Measurements from ENCODE around the gene NUDT14. TPM values are rescaled to one million over a fixed set of nuclear protein-coding genes. Genes with fewer than 3 reads are reported as not detected.
A peak's percentile ranks its signal among the peaks of the same experiment; 100 is the strongest.

NUDT14 gene
- total RNA-seq, 2 donors from 2014 or later, result 43.4 to 59.5 TPM

DNA sequence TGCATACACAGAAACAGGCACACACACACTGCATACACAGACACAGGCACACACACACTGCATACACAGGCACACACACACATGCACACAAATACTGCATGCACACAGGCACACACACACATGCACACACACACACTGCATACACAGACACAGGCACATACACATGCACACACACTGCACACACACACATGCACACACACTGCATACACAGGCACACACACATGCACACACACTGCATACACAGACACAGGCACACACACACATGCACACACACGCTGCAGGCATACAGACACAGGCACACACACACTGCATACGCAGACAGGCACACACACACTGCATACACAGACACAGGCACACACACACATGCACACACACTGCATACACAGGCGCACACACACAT is 34.5 kb upstream of the NUDT14 start:
- no peaks in the 10 kb centered on the region for H3K27me3 Mint-ChIP-seq (ENCODE audit: insufficient read depth)

DNA sequence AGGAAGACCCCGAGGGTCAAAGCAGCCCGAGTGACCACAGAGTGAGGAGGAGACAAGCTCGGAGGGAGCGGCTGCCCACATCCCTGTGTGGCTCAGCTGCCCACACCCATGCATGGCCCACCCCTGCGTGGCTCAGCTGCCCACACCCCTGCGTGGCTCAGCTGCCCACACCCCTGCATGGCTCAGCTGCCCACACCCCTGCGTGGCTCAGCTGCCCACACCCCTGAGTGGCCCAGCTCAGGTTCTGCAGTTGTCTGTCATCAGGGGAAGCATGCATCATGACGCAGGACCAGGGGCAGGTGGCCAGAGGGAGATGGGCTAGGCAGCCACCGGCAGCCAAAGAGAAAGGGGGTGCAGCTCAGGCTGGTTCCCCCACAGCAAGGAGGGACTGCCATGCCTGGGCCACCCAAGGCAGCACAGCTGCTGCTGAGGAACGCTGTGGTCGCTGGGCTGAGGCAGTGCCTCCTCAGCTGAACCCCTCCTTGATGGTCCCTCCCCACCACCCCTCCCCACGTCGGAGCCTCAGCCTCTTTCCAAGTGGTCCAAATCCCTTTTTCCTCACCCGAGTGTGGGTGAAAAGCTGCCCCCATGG is 33.3 kb upstream of the NUDT14 start:
- Histone ChIP-seq H3K27ac (ENCODE audit: low read depth, low read length) (peak overlapping the region; percentile 16), H3K4me3 (ENCODE audit: low read length) (no peak overlapping the region), H3K9ac (ENCODE audit: extremely low read depth, low read length, poor library complexity, severe bottlenecking) (no peak overlapping the region), H3K27me3 (ENCODE audit: control insufficient read depth, insufficient read depth, low read length, poor library complexity, severe bottlenecking) (no peaks in the 10 kb centered on the region), H3K36me3 (ENCODE audit: control insufficient read depth, insufficient read depth, low read length) (no peaks in the 10 kb centered on the region), H3K4me1 (ENCODE audit: control insufficient read depth, insufficient read depth, low read length) (no peaks in the 10 kb centered on the region), H3K9me3 (ENCODE audit: control insufficient read depth, low read length) (no peaks in the 10 kb centered on the region)
- Mint-ChIP-seq H3K4me1 (no peaks in the 10 kb centered on the region), H3K27ac (no peak overlapping the region), H3K36me3 (ENCODE audit: low read depth) (peaks cover 29% of the 10 kb centered on the region), H3K27me3 (ENCODE audit: insufficient read depth) (no peaks in the 10 kb centered on the region), H3K9me3 (no peaks in the 10 kb centered on the region), H3K4me3 (no peak overlapping the region)
- TF ChIP-seq, protein P1, sequence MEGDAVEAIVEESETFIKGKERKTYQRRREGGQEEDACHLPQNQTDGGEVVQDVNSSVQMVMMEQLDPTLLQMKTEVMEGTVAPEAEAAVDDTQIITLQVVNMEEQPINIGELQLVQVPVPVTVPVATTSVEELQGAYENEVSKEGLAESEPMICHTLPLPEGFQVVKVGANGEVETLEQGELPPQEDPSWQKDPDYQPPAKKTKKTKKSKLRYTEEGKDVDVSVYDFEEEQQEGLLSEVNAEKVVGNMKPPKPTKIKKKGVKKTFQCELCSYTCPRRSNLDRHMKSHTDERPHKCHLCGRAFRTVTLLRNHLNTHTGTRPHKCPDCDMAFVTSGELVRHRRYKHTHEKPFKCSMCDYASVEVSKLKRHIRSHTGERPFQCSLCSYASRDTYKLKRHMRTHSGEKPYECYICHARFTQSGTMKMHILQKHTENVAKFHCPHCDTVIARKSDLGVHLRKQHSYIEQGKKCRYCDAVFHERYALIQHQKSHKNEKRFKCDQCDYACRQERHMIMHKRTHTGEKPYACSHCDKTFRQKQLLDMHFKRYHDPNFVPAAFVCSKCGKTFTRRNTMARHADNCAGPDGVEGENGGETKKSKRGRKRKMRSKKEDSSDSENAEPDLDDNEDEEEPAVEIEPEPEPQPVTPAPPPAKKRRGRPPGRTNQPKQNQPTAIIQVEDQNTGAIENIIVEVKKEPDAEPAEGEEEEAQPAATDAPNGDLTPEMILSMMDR (conservative IDR thresholded peaks at IDR 0.05), result no peak
- 94 to 96% methylated on average over 7 to 14 of the region's 14 CpGs for WGBS, 2 experiments (ENCODE audit: insufficient coverage in 1 of 2, insufficient read length in 1 of 2)
- no peak for DNase-seq

More for the DNA sequence above, 34.5 kb upstream of the NUDT14 start:
- H3K9me3 ChIP-seq (ENCODE audit: control insufficient read depth, low read length), result no peaks in the 10 kb centered on the region
- no peak overlapping the region for H3K27ac ChIP-seq (ENCODE audit: low read depth, low read length)
- DNase-seq, result no peak
- H3K36me3 ChIP-seq (ENCODE audit: control insufficient read depth, insufficient read depth, low read length), result peaks cover 6% of the 10 kb centered on the region
- WGBS, 2 experiments (ENCODE audit: insufficient coverage in 1 of 2, insufficient read length in 1 of 2), result 92% methylated on average over 3 of the region's 3 CpGs; no CpG with 5 or more reads in 1 of the 2 experiments
- H3K9me3 Mint-ChIP-seq, result no peaks in the 10 kb centered on the region
- peaks cover 33% of the 10 kb centered on the region for H3K36me3 Mint-ChIP-seq (ENCODE audit: low read depth)
- H3K4me1 ChIP-seq (ENCODE audit: control insufficient read depth, insufficient read depth, low read length), result no peaks in the 10 kb centered on the region
- no peak overlapping the region for H3K4me3 ChIP-seq (ENCODE audit: low read length)
- no peak overlapping the region for H3K9ac ChIP-seq (ENCODE audit: extremely low read depth, low read length, poor library complexity, severe bottlenecking)
- no peak overlapping the region for H3K27ac Mint-ChIP-seq
- no peak overlapping the region for H3K4me3 Mint-ChIP-seq
- TF ChIP-seq, protein P1 (conservative IDR thresholded peaks at IDR 0.05), result no peak
- H3K27me3 ChIP-seq (ENCODE audit: control insufficient read depth, insufficient read depth, low read length, poor library complexity, severe bottlenecking), result no peaks in the 10 kb centered on the region
- no peaks in the 10 kb centered on the region for H3K4me1 Mint-ChIP-seq

DNA sequence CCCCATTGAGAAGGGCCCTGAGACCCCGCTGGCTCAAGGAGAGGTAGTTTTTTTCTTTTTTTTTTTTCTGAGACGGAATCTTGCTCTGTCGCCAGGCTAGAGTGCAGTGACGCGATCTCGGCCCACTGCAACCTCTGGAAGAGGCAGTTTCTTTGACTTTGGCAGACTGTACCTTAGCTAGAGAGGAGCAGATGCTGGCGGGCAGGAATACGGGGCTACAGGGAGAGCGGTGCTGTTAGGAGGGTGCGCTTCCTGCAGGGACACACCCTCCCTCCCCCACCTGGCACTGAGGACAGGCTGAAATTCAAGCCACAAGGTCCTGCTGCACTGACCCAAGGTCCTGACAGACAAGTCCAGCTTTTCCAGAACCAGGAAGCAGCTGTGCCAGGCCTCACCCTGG is 32.2 kb upstream of the NUDT14 start:
- 95 to 98% methylated on average over 8 to 10 of the region's 10 CpGs for WGBS, 2 experiments (ENCODE audit: insufficient coverage in 1 of 2, insufficient read length in 1 of 2)
- H3K27me3 ChIP-seq (ENCODE audit: control insufficient read depth, insufficient read depth, low read length, poor library complexity, severe bottlenecking), result no peaks in the 10 kb centered on the region
- H3K27ac Mint-ChIP-seq, result no peak overlapping the region
- H3K36me3 Mint-ChIP-seq (ENCODE audit: low read depth), result peaks cover 20% of the 10 kb centered on the region
- TF ChIP-seq, protein P1 (conservative IDR thresholded peaks at IDR 0.05), result no peak
- no peaks in the 10 kb centered on the region for H3K4me1 Mint-ChIP-seq
- no peak overlapping the region for H3K4me3 ChIP-seq (ENCODE audit: low read length)
- H3K4me1 ChIP-seq (ENCODE audit: control insufficient read depth, insufficient read depth, low read length), result no peaks in the 10 kb centered on the region
- H3K4me3 Mint-ChIP-seq, result no peak overlapping the region
- peak overlapping the region; percentile 66 for H3K27ac ChIP-seq (ENCODE audit: low read depth, low read length)
- H3K36me3 ChIP-seq (ENCODE audit: control insufficient read depth, insufficient read depth, low read length), result no peaks in the 10 kb centered on the region
- DNase-seq, result no peak
- no peaks in the 10 kb centered on the region for H3K27me3 Mint-ChIP-seq (ENCODE audit: insufficient read depth)
- H3K9me3 Mint-ChIP-seq, result no peaks in the 10 kb centered on the region
- H3K9me3 ChIP-seq (ENCODE audit: control insufficient read depth, low read length), result no peaks in the 10 kb centered on the region
- no peak overlapping the region for H3K9ac ChIP-seq (ENCODE audit: extremely low read depth, low read length, poor library complexity, severe bottlenecking)
